Measurements from ENCODE around the gene NUP153.
"Not testable (repeated sequence)": the region's sequence is repeated elsewhere in the genome, so short reads cannot be mapped to it uniquely, and the experiment has no call there.

NUP153 gene

DNA sequence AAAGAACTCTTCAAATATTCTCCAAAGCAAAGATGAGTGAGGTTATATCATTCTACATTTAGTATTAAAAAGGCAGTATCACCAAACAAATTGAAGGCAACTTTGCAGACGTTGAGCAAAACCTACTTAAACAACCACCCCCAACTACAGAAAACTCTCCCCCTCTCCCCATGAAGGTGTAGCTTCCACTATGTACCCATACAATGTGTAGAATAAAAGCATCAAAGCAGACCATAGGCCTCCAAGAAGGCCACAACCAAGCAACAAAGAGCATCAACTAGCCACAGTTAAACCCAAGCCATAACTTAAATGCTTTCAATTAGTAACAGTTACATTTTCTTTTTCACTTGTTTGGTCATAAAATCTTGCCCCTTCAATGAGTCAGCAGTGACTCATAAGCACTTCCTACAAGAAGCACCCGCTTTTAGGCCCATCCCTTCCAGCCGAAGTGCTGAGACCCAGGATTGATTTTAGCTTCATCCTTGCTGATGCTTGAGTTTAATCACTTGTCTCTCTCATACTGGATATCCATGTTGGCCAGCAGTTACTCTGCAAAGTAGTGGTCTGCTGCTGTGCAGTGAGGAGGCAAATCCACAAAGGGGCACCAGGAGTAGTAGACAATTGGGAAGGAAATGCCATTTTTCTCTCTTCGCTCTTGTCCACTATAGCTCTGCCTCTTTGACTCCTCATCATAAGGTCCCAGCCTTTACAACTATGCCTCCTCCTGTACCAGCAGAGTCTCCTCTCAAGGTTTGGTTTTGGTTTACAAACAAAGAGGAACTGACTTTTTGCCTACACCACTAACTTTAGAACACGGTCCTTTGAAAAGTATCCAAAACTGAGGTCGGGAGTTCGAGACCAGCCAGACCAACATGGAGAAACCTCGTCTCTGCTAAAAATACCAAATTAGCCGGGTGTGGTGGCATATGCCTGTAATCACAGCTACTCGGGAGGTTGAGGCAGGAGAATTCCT is 8.4 kb upstream of the NUP153 start:
- Histone ChIP-seq H3K4me2 (no peak overlapping the region), H3K4me1 (no peaks in the 10 kb centered on the region), H3K27me3 (no peaks in the 10 kb centered on the region), H3K4me3 (no peak overlapping the region), H3K9ac (no peak overlapping the region), H3K27ac (no peak overlapping the region), H3K9me3 (no peaks in the 10 kb centered on the region), H3K36me3 (no peaks in the 10 kb centered on the region), H4K20me1 (no peaks in the 10 kb centered on the region)
- no peak for TF ChIP-seq Cebpa-rat (IDR thresholded peaks at IDR 0.05)

DNA sequence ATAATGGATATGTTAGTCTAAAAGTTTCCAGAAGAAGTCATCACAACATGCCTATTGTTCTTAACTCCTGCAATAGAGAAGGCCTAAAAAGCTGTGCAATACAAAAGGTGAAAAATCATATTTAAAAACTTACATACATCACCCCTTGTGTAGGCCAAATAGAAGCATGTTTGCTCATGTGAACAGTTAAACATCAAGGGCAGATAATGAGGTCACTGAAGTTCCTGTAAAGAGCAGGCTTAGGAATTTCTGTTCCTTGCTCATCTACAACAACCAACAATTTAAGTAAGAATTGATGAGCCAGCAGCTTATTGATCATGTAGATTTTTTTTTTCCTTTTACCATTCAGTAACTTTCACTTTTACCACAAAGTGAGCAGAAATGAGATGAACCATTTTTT is 7.5 kb upstream of the NUP153 start:
- Histone ChIP-seq H3K4me2 (no peak overlapping the region), H3K4me3 (no peak overlapping the region), H4K20me1 (no peaks in the 10 kb centered on the region), H3K27ac (no peak overlapping the region), H3K27me3 (no peaks in the 10 kb centered on the region), H3K4me1 (no peaks in the 10 kb centered on the region), H3K9me3 (no peaks in the 10 kb centered on the region), H3K36me3 (no peaks in the 10 kb centered on the region), H3K9ac (no peak overlapping the region)
- no peak for TF ChIP-seq Cebpa-rat (IDR thresholded peaks at IDR 0.05)

DNA sequence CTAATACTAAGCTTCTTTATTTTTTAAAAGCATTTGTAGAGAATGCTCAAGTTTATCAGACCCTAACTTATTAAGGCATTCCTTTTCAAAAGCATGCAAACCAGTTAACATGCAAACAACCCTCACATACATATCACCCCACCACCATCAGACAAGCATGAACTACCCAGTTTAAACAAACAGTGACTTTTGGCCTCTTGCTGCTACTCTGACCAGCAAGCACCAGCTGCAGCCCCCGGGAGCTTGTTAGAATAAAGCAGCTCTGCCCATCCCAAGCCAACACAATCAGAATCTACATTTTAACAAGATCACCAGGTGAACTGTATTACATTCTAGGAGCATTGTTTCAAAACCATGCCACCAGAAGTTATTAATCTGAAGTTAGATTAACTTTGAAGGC is 5.9 kb upstream of the NUP153 start:
- TF ChIP-seq Cebpa-rat (IDR thresholded peaks at IDR 0.05) = no peak
- H3K4me1 ChIP-seq = 0 out of 2 replicates have a peak, but pooled peaks cover under 1% of the 10 kb centered on the region
- H3K9ac ChIP-seq = no peak overlapping the region
- H3K27ac ChIP-seq = no peak overlapping the region
- no peaks in the 10 kb centered on the region for H3K36me3 ChIP-seq
- no peak overlapping the region for H3K4me3 ChIP-seq
- no peaks in the 10 kb centered on the region for H3K27me3 ChIP-seq
- H4K20me1 ChIP-seq = no peaks in the 10 kb centered on the region
- H3K4me2 ChIP-seq = no peak overlapping the region
- H3K9me3 ChIP-seq = no peaks in the 10 kb centered on the region

DNA sequence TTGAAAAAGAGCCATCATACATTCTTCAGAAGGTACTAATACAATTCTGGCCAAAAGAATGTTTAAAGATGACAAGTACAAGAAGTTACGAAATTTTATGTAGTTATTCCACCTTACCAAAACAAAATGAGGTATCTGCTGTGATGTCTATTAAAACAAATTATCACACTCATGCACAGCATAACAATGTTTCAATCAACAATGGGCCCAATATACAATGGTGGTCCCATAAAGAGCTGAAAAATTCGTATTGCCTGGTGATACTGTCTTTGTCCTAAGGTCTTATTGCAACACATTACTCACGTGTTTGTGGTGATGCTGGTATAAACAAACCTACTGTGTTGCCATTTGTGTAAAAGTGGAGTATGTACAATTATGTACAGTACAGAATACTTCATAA is 3.6 kb upstream of the NUP153 start:
- Histone ChIP-seq H3K4me2 (no peak overlapping the region), H3K9me3 (no peaks in the 10 kb centered on the region), H3K27me3 (no peaks in the 10 kb centered on the region), H4K20me1 (0 out of 2 replicates have a peak, but pooled peaks cover 6% of the 10 kb centered on the region), H3K36me3 (no peaks in the 10 kb centered on the region), H3K9ac (no peak overlapping the region), H3K4me3 (no peak overlapping the region), H3K4me1 (peaks cover 5% of the 10 kb centered on the region; the same call in 1 of the 2 replicates), H3K27ac (no peak overlapping the region)
- TF ChIP-seq Cebpa-rat (IDR thresholded peaks at IDR 0.05) = no peak

DNA sequence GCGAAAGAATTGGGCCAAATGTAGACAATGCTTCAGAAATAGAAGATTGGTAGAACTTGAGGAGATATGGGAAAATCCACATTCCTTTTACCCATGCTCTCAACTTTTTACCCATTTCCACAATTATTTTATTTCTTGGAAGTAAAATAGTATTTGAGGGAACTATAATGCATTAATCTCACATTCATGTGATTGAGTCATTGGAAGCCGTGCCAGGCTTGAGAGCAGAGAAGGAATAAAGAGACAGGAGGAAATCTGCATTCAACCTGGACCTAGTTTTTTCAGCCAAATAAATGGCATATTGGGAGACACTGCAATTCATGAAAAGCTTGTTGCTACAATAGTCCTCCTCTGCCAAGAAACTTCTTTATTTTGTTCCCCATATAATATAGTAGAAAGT is 2.8 kb upstream of the NUP153 start:
- Histone ChIP-seq H3K27me3 (no peaks in the 10 kb centered on the region), H3K4me1 (peaks cover 10% of the 10 kb centered on the region), H3K27ac (no peak overlapping the region), H3K9me3 (no peaks in the 10 kb centered on the region), H3K36me3 (no peaks in the 10 kb centered on the region), H3K9ac (no peak overlapping the region), H4K20me1 (peaks cover 12% of the 10 kb centered on the region), H3K4me2 (no peak overlapping the region), H3K4me3 (no peak overlapping the region)
- no peak for TF ChIP-seq Cebpa-rat (IDR thresholded peaks at IDR 0.05)

DNA sequence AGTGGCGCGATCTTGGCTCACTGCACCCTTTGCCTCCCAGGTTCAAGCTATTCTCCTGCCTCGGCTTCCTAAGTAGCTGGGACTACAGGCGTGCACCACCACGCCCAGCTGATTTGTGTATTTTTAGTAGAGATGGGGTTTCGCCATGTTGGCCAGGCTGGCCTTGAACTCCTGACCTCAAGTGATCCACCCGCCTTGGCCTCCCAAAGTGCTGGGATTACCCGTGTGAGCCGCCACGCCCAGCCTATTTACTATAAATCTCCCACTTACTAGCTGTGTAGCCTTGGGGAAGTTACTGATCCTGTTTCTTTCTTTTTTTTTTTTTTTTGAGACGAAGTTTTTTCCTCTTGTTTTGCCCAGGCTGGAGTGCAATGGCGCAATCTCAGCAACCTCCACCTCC is 1.3 kb upstream of the NUP153 start:
- not testable (repeated sequence) for H3K27me3 ChIP-seq, H3K4me3 ChIP-seq
- peaks cover 24% of the 10 kb centered on the region for H3K4me1 ChIP-seq

DNA sequence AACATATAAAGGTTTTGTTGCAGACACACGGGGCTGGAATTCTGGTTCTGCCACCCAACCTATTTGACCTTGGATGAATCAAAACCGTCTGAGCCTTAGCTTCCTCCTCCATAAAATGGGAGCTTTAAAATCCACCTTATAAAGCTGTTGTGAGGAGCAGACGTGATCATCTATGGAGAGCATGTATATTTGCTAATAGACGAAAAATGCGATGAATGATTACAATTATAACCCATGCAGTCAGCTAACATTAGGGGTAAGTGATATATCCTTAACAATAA is 586 bp upstream of the NUP153 start:
- peak overlapping the region; percentile 72 for H3K4me2 ChIP-seq
- H4K20me1 ChIP-seq = peaks cover 34% of the 10 kb centered on the region
- peak overlapping the region; percentile 89 for H3K4me3 ChIP-seq
- H3K36me3 ChIP-seq = no peaks in the 10 kb centered on the region
- H3K9ac ChIP-seq = peak overlapping the region; percentile 98
- TF ChIP-seq Cebpa-rat (IDR thresholded peaks at IDR 0.05) = no peak
- H3K9me3 ChIP-seq = no peaks in the 10 kb centered on the region
- peaks cover 31% of the 10 kb centered on the region for H3K4me1 ChIP-seq
- H3K27ac ChIP-seq = peak overlapping the region; percentile 98
- no peaks in the 10 kb centered on the region for H3K27me3 ChIP-seq

More for the DNA sequence above, 1.3 kb upstream of the NUP153 start:
- H4K20me1 ChIP-seq = peaks cover 27% of the 10 kb centered on the region
- H3K4me2 ChIP-seq, H3K9ac ChIP-seq, H3K9me3 ChIP-seq, H3K27ac ChIP-seq, H3K36me3 ChIP-seq: not testable (repeated sequence)

DNA sequence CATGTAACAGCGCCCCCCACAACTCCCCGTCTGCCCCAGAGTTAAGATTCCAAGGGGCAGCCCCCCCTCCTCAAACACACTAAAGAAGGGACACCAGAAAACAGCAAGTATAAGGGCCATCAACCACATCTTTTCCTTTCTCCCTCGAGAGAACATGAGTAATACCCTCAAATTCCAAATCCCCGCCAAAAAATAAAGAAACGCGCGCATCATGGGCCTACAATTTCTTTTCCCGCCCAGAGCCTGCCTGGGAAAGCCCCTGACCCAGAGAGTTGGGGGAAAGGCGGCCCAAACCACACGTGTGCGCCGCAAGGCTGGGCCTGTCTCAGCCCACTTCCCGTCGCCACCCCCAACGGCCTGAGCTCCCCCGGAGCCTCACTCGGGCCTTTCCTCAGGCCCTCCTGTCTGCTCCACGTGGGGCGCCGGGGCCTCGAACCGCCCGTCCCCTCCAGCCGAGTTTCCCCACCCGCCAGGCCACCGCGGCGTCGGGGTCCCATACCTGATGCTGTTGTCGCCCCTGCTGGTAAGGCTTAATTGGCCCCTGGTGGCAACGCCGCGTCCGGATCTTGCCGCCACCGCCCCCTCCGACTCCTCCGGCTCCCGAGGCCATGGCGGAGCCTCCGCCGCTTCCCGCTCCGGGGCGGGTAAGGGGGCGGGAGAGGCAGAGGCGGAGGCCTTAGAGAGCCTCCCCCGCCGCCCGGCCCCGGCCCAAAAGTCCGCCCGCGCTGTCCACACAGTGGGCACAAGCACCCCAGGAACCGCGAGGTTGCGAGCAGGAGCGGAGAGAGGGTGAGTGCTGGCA is 746 bp downstream of the NUP153 start:
- peak overlapping the region; percentile 89 for H3K4me3 ChIP-seq
- H4K20me1 ChIP-seq = peaks cover 45% of the 10 kb centered on the region
- peak overlapping the region; percentile 98 for H3K9ac ChIP-seq
- H3K36me3 ChIP-seq = peaks cover 3% of the 10 kb centered on the region; the same call in 1 of the 2 replicates
- H3K9me3 ChIP-seq = no peaks in the 10 kb centered on the region; the same call in 1 of the 2 replicates
- TF ChIP-seq Cebpa-rat (IDR thresholded peaks at IDR 0.05) = no peak
- peaks cover 45% of the 10 kb centered on the region for H3K4me1 ChIP-seq
- H3K27me3 ChIP-seq = no peaks in the 10 kb centered on the region
- peak overlapping the region; percentile 94 for H3K4me2 ChIP-seq
- peak overlapping the region; percentile 98 for H3K27ac ChIP-seq

DNA sequence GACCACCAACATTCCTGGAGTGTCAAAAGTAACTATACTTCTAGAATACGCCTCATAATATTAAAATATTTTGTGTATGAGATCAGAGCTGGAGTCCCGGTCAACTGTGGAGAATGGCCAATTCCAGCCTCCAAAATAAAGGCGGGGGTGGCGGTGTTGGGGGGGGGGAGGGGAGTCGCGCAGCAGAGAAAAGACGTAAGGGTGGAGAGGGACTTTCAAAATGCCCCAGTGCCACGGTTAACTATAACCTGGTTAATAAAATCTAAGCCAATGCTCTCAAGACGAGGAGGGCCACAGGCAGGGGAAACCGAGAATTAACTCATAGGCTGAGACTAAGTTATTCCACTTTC is 1.3 kb downstream of the NUP153 start:
- peak overlapping the region; percentile 98 for H3K27ac ChIP-seq
- no peaks in the 10 kb centered on the region; the same call in 1 of the 2 replicates for H3K9me3 ChIP-seq
- peak overlapping the region; percentile 98 for H3K9ac ChIP-seq
- H3K4me2 ChIP-seq = peak overlapping the region; percentile 94
- H3K27me3 ChIP-seq = no peaks in the 10 kb centered on the region
- peaks cover 4% of the 10 kb centered on the region; the same call in 1 of the 2 replicates for H3K36me3 ChIP-seq
- H4K20me1 ChIP-seq = peaks cover 50% of the 10 kb centered on the region
- H3K4me1 ChIP-seq = peaks cover 51% of the 10 kb centered on the region
- peak overlapping the region; percentile 89 for H3K4me3 ChIP-seq
- TF ChIP-seq Cebpa-rat (IDR thresholded peaks at IDR 0.05) = no peak

DNA sequence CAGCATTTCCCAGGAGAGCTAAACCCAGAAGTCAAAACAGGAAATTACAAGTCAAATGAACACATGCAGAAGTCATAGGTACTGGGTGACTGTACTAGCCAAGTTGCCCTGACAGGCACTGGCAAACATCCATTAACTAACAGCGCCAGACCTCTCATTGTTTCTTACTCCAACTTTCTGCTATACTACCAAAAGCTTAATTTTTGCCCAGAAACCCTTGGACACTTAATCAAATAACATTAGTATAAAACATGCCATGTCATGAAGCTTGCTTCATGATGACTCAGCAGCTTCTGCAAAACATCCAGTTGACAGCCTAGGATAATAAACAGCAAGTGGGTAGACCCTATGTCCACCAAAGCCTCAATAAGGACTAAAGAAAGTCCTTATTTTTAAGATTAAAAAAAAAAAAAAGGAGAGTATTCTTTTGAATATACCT is 3.5 kb downstream of the NUP153 start:
- H4K20me1 ChIP-seq = peaks cover 72% of the 10 kb centered on the region
- H3K36me3 ChIP-seq = peaks cover 19% of the 10 kb centered on the region
- peaks cover 12% of the 10 kb centered on the region for H3K9me3 ChIP-seq
- peaks cover 61% of the 10 kb centered on the region for H3K4me1 ChIP-seq
- H3K9ac ChIP-seq = no peak overlapping the region; the same call in 1 of the 2 replicates
- H3K4me2 ChIP-seq = peak overlapping the region; percentile 94
- no peak for TF ChIP-seq Cebpa-rat (IDR thresholded peaks at IDR 0.05)
- no peaks in the 10 kb centered on the region for H3K27me3 ChIP-seq
- H3K27ac ChIP-seq = peak overlapping the region; percentile 75
- peak overlapping the region; percentile 89 for H3K4me3 ChIP-seq
